GM12878 (cell line): ENCODE results near the gene TIMM22. TPM values are rescaled to one million over a fixed set of nuclear protein-coding genes. Genes with fewer than 3 reads are reported as not detected.

Experiments
- ATAC-seq: fragments of 200-7000 bp; cut with Tn5 transposase; 3 replicates; pipeline ENCODE4 v1.9.1; 2020; ENCODE audit warnings: mild to moderate bottlenecking, moderate library complexity
- BruUV-seq: library from RNA; stranded (reverse); fragments of 400-500 nt; replicated peaks from 2 replicates; lab custom pipeline; 2021; lab: Mats Ljungman, UMichigan
- CTCF ChIA-PET: fragments of 300-600 bp; sonication (Branson Sonifier 250); formaldehyde crosslinking; extraction: SDS; loops from one replicate; lab custom pipeline; 2021; ENCODE audit warnings: inconsistent platforms; lab: Yijun Ruan, JAX
- POLR2A ChIA-PET: fragments of 350-600 bp; formaldehyde crosslinking; extraction: SDS; loops from one replicate; lab custom pipeline; 2021; ENCODE audit warnings: inconsistent platforms; lab: Charles Lee
- RAD21 ChIA-PET: fragments of 300-600 bp; sonication (Branson Sonifier 250); formaldehyde crosslinking; loops from one replicate; lab custom pipeline; 2023; ENCODE audit warnings: antibody characterized with exemption; ENCODE audit not compliant: unreplicated experiment; lab: Charles Lee
- SMC1A ChIA-PET: fragments of 300-600 bp; sonication (Branson Sonifier 250); formaldehyde crosslinking; loops from one replicate; lab custom pipeline; 2023; ENCODE audit not compliant: unreplicated experiment, uncharacterized antibody; lab: Charles Lee
- DNase-seq: peaks from one replicate; pipeline ENCODE4 v3.0.0-alpha.2; 2011; ENCODE audit warnings: low read depth, low spot score
- FAIRE-seq: peaks from 3 replicates; lab custom pipeline; 2011; peaks lifted over from hg19 to GRCh38; lab: Jason Lieb, UNC
- H2AFZ ChIP-seq: 2 replicates; pipeline ENCODE4 v1.6.0; 2011; ENCODE audit warnings: low read depth, low read length, control low read depth; ENCODE audit not compliant: control insufficient read depth
- H3K27ac ChIP-seq: 2 replicates; pipeline ENCODE4 v1.5.1; 2011; ENCODE audit warnings: control low read depth; ENCODE audit not compliant: control insufficient read depth, insufficient read depth
- H3K27me3 ChIP-seq, 2 experiments: replicated peaks in 1 of 2; 2 replicates each; pipeline versions ENCODE4 v1.6.0 to v1.6.1; 2011; ENCODE audit warnings: low read length in 1 of 2; ENCODE audit not compliant: control insufficient read depth in 2 of 2, insufficient read depth in 2 of 2
- H3K36me3 ChIP-seq, 2 experiments: 2 replicates each; pipeline ENCODE4 v1.5.1; 2011; ENCODE audit warnings: low read length in 1 of 2; ENCODE audit not compliant: control insufficient read depth in 2 of 2, insufficient read depth in 2 of 2
- H3K4me1 ChIP-seq: 2 replicates; pipeline ENCODE4 v1.6.1; 2011; ENCODE audit warnings: mild to moderate bottlenecking, low read length, moderate library complexity, mixed read lengths; ENCODE audit not compliant: control insufficient read depth, insufficient read depth
- H3K4me2 ChIP-seq: 2 replicates; pipeline ENCODE4 v1.6.0; 2011; ENCODE audit warnings: control low read depth; ENCODE audit not compliant: control insufficient read depth, insufficient read depth
- H3K4me3 ChIP-seq: fragments of 200-600 bp; sonication (generic); 2 replicates; pipeline ENCODE4 v1.5.1; 2016
- H3K79me2 ChIP-seq: 2 replicates; pipeline ENCODE4 v1.6.0; 2011; ENCODE audit warnings: low read length; ENCODE audit not compliant: control insufficient read depth, insufficient read depth
- H3K9ac ChIP-seq: 2 replicates; pipeline ENCODE4 v1.8.0; 2011; ENCODE audit warnings: low read length, control low read depth, mixed read lengths; ENCODE audit not compliant: control insufficient read depth, insufficient read depth
- H3K9me3 ChIP-seq: replicated peaks from 3 replicates; pipeline ENCODE4 v1.5.1; 2011; ENCODE audit warnings: mild to moderate bottlenecking, low read length; ENCODE audit not compliant: control insufficient read depth, insufficient read depth
- H4K20me1 ChIP-seq: 2 replicates; pipeline ENCODE4 v1.6.0; 2011; ENCODE audit not compliant: control insufficient read depth, insufficient read depth
- CUX1 ChIP-seq: IDR thresholded peaks from 2 replicates; pipeline ENCODE4 v1.6.1; 2012; ENCODE audit warnings: improper control_type of control experiment, low read depth, low read length; ENCODE audit not compliant: insufficient replicate concordance
- HSF1 ChIP-seq: fragments of 150-350 bp; IDR thresholded peaks from 2 replicates; pipeline ENCODE4 v1.6.1; 2014; ENCODE audit warnings: mild to moderate bottlenecking, low read depth, low read length
- MYC ChIP-seq: IDR thresholded peaks from 2 replicates; pipeline ENCODE4 v1.6.1; 2011; ENCODE audit warnings: mild to moderate bottlenecking, low read length, moderate library complexity, inconsistent platforms; ENCODE audit not compliant: insufficient read depth, insufficient replicate concordance, insufficient read length, severe bottlenecking
- PAX8 ChIP-seq: fragments of 450-650 bp; IDR thresholded peaks from 2 replicates; pipeline ENCODE4 v1.6.1; 2017; ENCODE audit warnings: mild to moderate bottlenecking, moderate library complexity
- SMAD5 ChIP-seq: IDR thresholded peaks from 2 replicates; pipeline ENCODE4 v1.6.1; 2016; ENCODE audit warnings: antibody characterized with exemption, low read depth
- ZBED1 ChIP-seq: IDR thresholded peaks from 2 replicates; pipeline ENCODE4 v1.6.1; 2016; ENCODE audit warnings: borderline replicate concordance
- ZZZ3 ChIP-seq: IDR thresholded peaks from 2 replicates; pipeline ENCODE4 v1.6.1; 2011; ENCODE audit warnings: low read depth; ENCODE audit not compliant: control insufficient read depth, insufficient read length
- WGBS: methylation state at CpG from one replicate; pipeline ENCODE4 v1.1.6; 2016; ENCODE audit warnings: low lambda C conversion rate; ENCODE audit not compliant: insufficient replicate concordance, insufficient coverage; ENCODE audit errors: missing lambda C conversion rate; 5-methylcytosine and 5-hydroxymethylcytosine counted together
- in situ Hi-C: fragments of 300-500 bp; cut with MboI; formaldehyde crosslinking; loops from 9 replicates; pipeline ENCODE4 v1.14.3; 2018; ENCODE audit warnings: mixed read lengths
- intact Hi-C: fragments of 100-400 bp; cut with micrococcal nuclease; formaldehyde crosslinking; loops from one replicate; pipeline ENCODE4 v1.14.2; 2022; ENCODE audit not compliant: unreplicated experiment
- polyA plus RNA-seq, 11 experiments: library from polyadenylated mRNA; depleted of rRNA in 4 of 11; unstranded in 6 of 11; stranded (reverse) in 5 of 11; fragments of >200 nt; fragmentation: Nextera tagmentation in 4 of 11; fragmentation: Illumina TruSeq in 1 of 11; extraction: Ambion mirVana in 4 of 11; extraction: Trizol in 1 of 11; gene quantifications; 1 replicate in 1 of 11; 2 replicates in 10 of 11; pipeline versions ENCODE4 v1.2.1 to v1.2.3, GENCODE V29; 2011 to 2016; ENCODE audit warnings: inconsistent platforms in 2 of 11, missing spikeins in 2 of 11, low read depth in 1 of 11
- total RNA-seq, 4 experiments: library from RNA; depleted of rRNA in 3 of 4; stranded (reverse); fragments of >200 nt in 3 of 4; fragmentation: Illumina TruSeq in 1 of 4; extraction: Trizol in 1 of 4; gene quantifications; 2 replicates each; pipeline versions ENCODE4 v1.2.1 to v1.2.3, GENCODE V29; 2013 to 2021
- TF ChIP-seq, protein P1 (sequence below): IDR thresholded peaks from 2 replicates; pipeline ENCODE4 v1.6.1; 2012; ENCODE audit warnings: mild to moderate bottlenecking, low read depth, low read length

The TIMM22 gene
- total and polyA plus RNA-seq, 10 of the 15 experiments (the other 5 are each of a cell fraction or from before 2014, with no cell fraction given), result 4.4 to 25.0 (median 10.6) TPM

- Histone ChIP-seq H3K36me3 (peaks cover 18 to 44% of the 10 kb centered on the region in 2 experiments), H3K79me2 (no peaks in the 10 kb centered on the region), H3K4me2 (no peak overlapping the region), H3K27ac (no peak overlapping the region), H4K20me1 (no peaks in the 10 kb centered on the region), H3K4me1 (no peaks in the 10 kb centered on the region), H2AFZ (no peak overlapping the region), H3K4me3 (no peak overlapping the region), H3K27me3 (no peaks in the 10 kb centered on the region), H3K9me3 (no peaks in the 10 kb centered on the region), H3K9ac (no peak overlapping the region)
- POLR2A ChIA-PET, result no interaction called here
- ATAC-seq, result no peak
- SMC1A ChIA-PET, result no interaction called here
- no TSS peak for BruUV-seq
- in situ Hi-C loops (no loop called here), intact Hi-C loops (no loop called here)
- RAD21 ChIA-PET, result no interaction called here
- CTCF ChIA-PET, result no interaction called here
- TF ChIP-seq PAX8 (no peak), HSF1 (no peak), CUX1 (no peak), SMAD5 (no peak), ZBED1 (no peak), ZZZ3 (no peak), MYC (no peak)
- TF ChIP-seq, protein P1, sequence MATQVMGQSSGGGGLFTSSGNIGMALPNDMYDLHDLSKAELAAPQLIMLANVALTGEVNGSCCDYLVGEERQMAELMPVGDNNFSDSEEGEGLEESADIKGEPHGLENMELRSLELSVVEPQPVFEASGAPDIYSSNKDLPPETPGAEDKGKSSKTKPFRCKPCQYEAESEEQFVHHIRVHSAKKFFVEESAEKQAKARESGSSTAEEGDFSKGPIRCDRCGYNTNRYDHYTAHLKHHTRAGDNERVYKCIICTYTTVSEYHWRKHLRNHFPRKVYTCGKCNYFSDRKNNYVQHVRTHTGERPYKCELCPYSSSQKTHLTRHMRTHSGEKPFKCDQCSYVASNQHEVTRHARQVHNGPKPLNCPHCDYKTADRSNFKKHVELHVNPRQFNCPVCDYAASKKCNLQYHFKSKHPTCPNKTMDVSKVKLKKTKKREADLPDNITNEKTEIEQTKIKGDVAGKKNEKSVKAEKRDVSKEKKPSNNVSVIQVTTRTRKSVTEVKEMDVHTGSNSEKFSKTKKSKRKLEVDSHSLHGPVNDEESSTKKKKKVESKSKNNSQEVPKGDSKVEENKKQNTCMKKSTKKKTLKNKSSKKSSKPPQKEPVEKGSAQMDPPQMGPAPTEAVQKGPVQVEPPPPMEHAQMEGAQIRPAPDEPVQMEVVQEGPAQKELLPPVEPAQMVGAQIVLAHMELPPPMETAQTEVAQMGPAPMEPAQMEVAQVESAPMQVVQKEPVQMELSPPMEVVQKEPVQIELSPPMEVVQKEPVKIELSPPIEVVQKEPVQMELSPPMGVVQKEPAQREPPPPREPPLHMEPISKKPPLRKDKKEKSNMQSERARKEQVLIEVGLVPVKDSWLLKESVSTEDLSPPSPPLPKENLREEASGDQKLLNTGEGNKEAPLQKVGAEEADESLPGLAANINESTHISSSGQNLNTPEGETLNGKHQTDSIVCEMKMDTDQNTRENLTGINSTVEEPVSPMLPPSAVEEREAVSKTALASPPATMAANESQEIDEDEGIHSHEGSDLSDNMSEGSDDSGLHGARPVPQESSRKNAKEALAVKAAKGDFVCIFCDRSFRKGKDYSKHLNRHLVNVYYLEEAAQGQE, result no peak
- DNase-seq, result no peak
- WGBS, result 77% methylated on average over 18 of the region's 19 CpGs
- FAIRE-seq, result no peak
These were observed 12.5 kb downstream of the TIMM22 start for GRCh38 chr17:1009229-1010085.
